Kidney (tissue), 14 donors: ENCODE data around the gene ATP2B3. TPM values are rescaled to one million over a fixed set of nuclear protein-coding genes. Genes with fewer than 3 reads are reported as not detected.

Experiments used
- DNase-seq, 5 donors: peaks; one replicate each; pipeline ENCODE4 v3.0.0-alpha.2; 2013 to 2020
- FAIRE-seq: peaks from 2 replicates; lab custom pipeline; 2012; peaks lifted over from hg19 to GRCh38; lab: Jason Lieb, UNC
- H3K27ac ChIP-seq, 2 donors: one replicate each; pipeline ENCODE4 v1.7.0; 2013; ENCODE audit warnings: low read depth in 2 of 2, low read length in 2 of 2, inconsistent platforms in 1 of 2
- H3K27me3 ChIP-seq: one replicate; pipeline ENCODE4 v1.7.1; 2013; ENCODE audit warnings: low read length, inconsistent platforms; ENCODE audit not compliant: control insufficient read depth, insufficient read depth
- H3K36me3 ChIP-seq, 3 donors: one replicate each; pipeline versions ENCODE4 v1.7.0 to v1.7.1; 2013; ENCODE audit warnings: low read length in 3 of 3, control low read depth in 1 of 3, inconsistent platforms in 1 of 3; ENCODE audit not compliant: insufficient read depth in 3 of 3, control insufficient read depth in 2 of 3
- H3K4me1 ChIP-seq, 3 donors: one replicate each; pipeline versions ENCODE4 v1.7.0 to v1.7.1; 2013; ENCODE audit warnings: low read length in 3 of 3, inconsistent platforms in 1 of 3, low read depth in 1 of 3; ENCODE audit not compliant: control insufficient read depth in 2 of 3, insufficient read depth in 2 of 3
- H3K4me3 ChIP-seq, 3 donors: one replicate each; pipeline versions ENCODE4 v1.7.0 to v1.8.1; 2013; ENCODE audit warnings: low read length in 3 of 3, control low read depth in 1 of 3, inconsistent platforms in 1 of 3
- H3K9ac ChIP-seq, 3 donors: one replicate each; pipeline versions ENCODE4 v1.7.0 to v1.7.1; 2013; ENCODE audit warnings: low read length in 3 of 3, control low read depth in 1 of 3, inconsistent platforms in 1 of 3
- H3K9me3 ChIP-seq, 3 donors: one replicate each; pipeline versions ENCODE4 v1.7.0 to v1.7.1; 2013; ENCODE audit warnings: low read length in 3 of 3, control low read depth in 1 of 3, inconsistent platforms in 1 of 3; ENCODE audit not compliant: control insufficient read depth in 2 of 3, insufficient read depth in 1 of 3
- intact Hi-C: fragments of 100-400 bp; cut with DNase I; formaldehyde crosslinking; loops from one replicate; pipeline ENCODE4 v1.11.1; 2022
- polyA plus RNA-seq: library from polyadenylated mRNA; stranded (reverse); fragments of 350-450 nt; fragmentation: Illumina TruSeq; extraction: RNeasy Lipid Tissue Mini Kit (QIAGEN cat#74804); gene quantifications from one replicate; pipeline ENCODE4 v1.2.3, GENCODE V29; 2014; ENCODE audit warnings: low read depth, low replicate concordance; ENCODE audit not compliant: insufficient read depth
- total RNA-seq: library from RNA; stranded (reverse); fragmentation: NEBNext Ultra II Directional; extraction: Animal tissue kit (Norgen Biotek cat#: 25700); gene quantifications from one replicate; pipeline ENCODE4 v1.2.1, GENCODE V29; 2021
- TF ChIP-seq, protein P1 (sequence below): IDR thresholded peaks from 3 replicates; pipeline ENCODE4 v1.5.1; 2012; ENCODE audit warnings: mild to moderate bottlenecking, moderate library complexity, borderline replicate concordance; ENCODE audit not compliant: insufficient read depth; ENCODE audit errors: extremely low read depth
- donor health status: control.
- donor health status: control.
- donor health status: control.
- donor health status: control.
- donor health status: control.
- donor health status: DM: yes; HTN: yes; CAD: no.
- donor health status: Normal renal cell carcinoma (clear cell type).

The ATP2B3 gene
- total and polyA plus RNA-seq, 2 donors from 2014 or later: 0.37 TPM; not detected in 1

DNA sequence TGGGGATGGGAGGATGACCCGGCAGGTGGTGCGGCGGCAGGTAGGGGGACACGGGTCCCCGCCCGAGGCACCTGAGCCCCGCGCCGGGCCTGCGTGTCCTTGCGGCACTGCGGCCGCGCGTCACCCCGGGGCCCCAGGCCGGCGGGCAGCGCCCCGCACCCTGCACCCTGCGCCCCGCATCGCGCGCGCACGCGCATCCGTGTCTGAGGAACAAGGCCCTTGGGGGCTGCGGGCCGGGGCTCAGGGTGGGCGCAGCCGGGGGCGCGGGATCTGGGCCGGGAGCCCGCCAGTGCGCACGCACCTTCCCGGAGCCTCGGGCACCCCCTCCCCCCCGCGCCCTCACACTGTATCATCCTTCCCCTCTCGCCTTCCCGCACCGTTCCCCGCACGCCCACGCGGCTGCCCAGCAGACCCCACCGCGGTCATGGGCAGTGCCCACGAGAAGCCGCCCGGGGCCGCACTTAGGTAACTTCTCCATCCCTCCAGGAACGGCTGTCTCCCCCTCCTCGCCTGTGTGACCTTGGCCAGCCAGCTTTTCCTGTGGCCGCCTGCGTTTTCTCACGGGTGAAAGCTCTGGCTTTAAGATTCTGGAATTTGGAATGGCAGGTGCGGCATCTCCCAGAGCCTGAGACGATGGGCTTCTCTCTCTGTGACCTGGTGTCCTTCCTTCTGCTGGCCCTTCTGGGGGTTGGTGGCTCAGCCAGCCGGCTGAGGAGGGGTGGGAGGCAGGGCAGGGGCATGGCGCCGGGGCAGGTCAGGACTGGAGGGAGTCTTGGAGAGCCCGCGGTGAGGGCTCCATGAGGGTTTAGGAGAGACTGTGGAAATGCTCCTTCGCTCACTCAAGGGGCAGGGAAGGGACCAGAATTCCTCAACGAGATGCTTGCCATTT is 748 bp downstream of the ATP2B3 start:
- FAIRE-seq (no peak), DNase-seq (no peak)
- H3K9ac ChIP-seq: no peak overlapping the region
- H3K4me1 ChIP-seq: no peaks in the 10 kb centered on the region
- TF ChIP-seq, protein P1, sequence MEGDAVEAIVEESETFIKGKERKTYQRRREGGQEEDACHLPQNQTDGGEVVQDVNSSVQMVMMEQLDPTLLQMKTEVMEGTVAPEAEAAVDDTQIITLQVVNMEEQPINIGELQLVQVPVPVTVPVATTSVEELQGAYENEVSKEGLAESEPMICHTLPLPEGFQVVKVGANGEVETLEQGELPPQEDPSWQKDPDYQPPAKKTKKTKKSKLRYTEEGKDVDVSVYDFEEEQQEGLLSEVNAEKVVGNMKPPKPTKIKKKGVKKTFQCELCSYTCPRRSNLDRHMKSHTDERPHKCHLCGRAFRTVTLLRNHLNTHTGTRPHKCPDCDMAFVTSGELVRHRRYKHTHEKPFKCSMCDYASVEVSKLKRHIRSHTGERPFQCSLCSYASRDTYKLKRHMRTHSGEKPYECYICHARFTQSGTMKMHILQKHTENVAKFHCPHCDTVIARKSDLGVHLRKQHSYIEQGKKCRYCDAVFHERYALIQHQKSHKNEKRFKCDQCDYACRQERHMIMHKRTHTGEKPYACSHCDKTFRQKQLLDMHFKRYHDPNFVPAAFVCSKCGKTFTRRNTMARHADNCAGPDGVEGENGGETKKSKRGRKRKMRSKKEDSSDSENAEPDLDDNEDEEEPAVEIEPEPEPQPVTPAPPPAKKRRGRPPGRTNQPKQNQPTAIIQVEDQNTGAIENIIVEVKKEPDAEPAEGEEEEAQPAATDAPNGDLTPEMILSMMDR: no peak
- no peak overlapping the region for H3K27ac ChIP-seq
- no peaks in the 10 kb centered on the region for H3K36me3 ChIP-seq
- H3K9me3 ChIP-seq: no peaks in the 10 kb centered on the region
- H3K4me3 ChIP-seq: no peak overlapping the region
- peaks cover 10% of the 10 kb centered on the region for H3K27me3 ChIP-seq
- intact Hi-C loops: no loop called here

DNA sequence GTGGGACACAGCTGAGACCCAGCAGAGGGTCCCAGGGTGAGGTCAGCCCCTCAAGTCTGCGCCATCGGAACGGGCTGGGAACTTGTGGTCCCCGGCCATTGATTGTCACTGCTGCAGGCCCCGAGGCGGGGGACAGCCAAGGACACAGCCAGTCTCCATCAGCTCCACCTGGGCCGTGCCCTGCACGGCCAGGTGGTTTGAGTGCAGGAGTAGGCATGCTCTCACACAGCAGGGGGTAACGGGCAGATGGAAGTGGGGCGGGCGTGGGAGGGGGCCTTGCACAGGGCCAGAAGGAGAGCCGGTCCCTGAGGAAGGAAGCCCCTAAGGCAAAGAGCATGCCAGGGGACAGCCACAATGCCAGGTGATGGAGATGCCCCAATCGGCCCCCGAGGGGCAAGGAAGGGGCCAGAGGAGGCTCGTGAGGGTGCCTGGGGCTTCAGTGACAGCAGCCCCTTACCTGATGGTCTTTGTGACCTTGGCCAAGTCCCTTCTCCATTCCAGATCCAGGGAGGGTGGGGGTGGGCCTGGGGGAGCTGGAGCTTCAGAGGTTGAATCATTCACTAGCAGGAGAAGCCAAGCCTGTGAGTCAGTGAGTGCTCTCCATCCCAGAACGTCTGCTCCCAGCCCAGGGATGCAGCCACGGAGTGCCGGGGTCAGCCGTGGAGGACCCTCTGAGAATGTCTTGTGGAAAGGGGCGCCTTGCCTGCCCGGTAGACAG is 2.3 kb downstream of the ATP2B3 start:
- intact Hi-C loops: no loop called here
- Histone ChIP-seq H3K4me3 (no peak overlapping the region), H3K4me1 (no peaks in the 10 kb centered on the region), H3K27me3 (peaks cover 10% of the 10 kb centered on the region), H3K36me3 (no peaks in the 10 kb centered on the region), H3K9ac (no peak overlapping the region), H3K27ac (no peak overlapping the region), H3K9me3 (no peaks in the 10 kb centered on the region)
- FAIRE-seq: no peak
- no peak for DNase-seq
- TF ChIP-seq, protein P1: no peak

DNA sequence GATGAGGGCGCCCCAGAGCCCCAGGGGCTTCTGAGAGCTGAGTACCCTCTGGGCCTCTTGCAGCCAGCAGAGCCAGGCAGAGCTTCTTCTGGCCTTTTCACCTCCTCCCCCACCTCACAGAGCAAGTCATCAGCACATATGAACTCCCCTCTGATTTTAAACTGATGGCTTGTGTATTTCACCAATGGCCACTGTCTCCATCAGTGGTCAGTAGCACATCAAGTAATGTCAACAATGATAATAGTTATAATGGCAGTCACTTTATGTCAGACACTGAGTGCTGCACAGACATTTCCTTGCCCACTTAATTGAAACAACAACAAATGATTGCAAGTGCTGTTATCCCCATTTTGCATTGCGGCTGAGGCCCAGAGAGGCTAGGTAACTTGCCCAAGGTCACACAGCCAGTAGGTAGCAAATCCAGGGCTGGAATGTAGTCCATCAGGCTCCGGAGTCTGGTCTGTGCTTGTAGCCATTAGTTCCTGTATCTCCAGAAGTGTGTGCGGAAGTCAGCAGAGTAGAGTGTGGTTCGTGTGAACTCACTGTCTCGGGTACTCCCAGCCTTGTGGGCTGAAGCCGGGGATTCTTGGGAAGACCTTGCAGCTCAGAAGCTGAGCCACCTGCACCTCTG is 3.0 kb downstream of the ATP2B3 start:
- intact Hi-C loops: no loop called here
- H3K4me1 ChIP-seq: no peaks in the 10 kb centered on the region
- peaks cover 10% of the 10 kb centered on the region for H3K27me3 ChIP-seq
- no peaks in the 10 kb centered on the region for H3K9me3 ChIP-seq
- TF ChIP-seq, protein P1: no peak
- DNase-seq (no peak), FAIRE-seq (no peak)
- H3K4me3 ChIP-seq: no peak overlapping the region
- no peak overlapping the region for H3K27ac ChIP-seq
- H3K36me3 ChIP-seq: no peaks in the 10 kb centered on the region
- no peak overlapping the region for H3K9ac ChIP-seq
